ENCODE results near the gene FA2H.
"Not testable (repeated sequence)": the region's sequence is repeated elsewhere in the genome, so short reads cannot be mapped to it uniquely, and the experiment has no call there.

The FA2H gene

GRCh38 chr16:74774223-74775139 lies at the start of gene FA2H:
FA2H (minus strand) TSS chr16:74774820; CDS start chr16:74774755, 65 bp downstream.
- ChIA-PET POLR2A (ENCODE audit: low non-redundant PET) (no interaction called here), CTCF (interaction anchor here (0.7 to 1.6 kb wide), 9 partner anchors 9 to 459 kb away, joined by 3 to 9 read pairs (median 4); no protein-coding TSS in a partner anchor)
- peak; percentile 98 for DNase-seq (ENCODE audit: low spot score)
- no peak within 1 kb of the TSS for H3K27ac ChIP-seq
- TF ChIP-seq CTCF (conservative IDR thresholded peaks at IDR 0.05; ENCODE audit: low read depth) = peak; percentile 49; the same call in 1 of the 2 replicates

DNA sequence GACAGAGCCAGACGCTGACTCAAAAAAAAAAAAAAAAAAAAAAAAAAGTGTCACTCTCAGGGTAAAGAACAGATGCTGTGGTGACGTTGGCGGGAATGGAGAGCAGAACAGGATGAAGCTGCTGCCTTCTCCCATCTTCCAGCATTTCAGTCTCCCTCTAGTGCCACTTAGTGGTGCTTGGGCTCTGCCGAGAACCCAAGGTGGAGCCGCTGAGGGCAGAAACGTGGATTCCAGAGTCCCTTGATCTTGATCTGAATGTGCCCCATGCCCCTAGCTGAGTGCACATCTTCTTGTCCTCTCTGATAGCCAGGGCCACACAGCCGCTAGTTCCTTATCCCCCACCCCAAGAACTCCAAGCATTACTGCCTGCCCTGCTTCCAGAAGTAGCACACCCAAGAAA lies 43.2 kb upstream of the FA2H start:
- H3K27ac ChIP-seq = no peak overlapping the region
- TF ChIP-seq CTCF (conservative IDR thresholded peaks at IDR 0.05; ENCODE audit: low read depth) = no peak
- ChIA-PET POLR2A (ENCODE audit: low non-redundant PET) (no interaction called here), CTCF (interaction anchor here (0.6 to 7.6 kb wide), 2 partner anchors 45 to 1580 kb away, joined by 7 to 69 read pairs; no protein-coding TSS in a partner anchor)
- no peak for DNase-seq (ENCODE audit: low spot score)

DNA sequence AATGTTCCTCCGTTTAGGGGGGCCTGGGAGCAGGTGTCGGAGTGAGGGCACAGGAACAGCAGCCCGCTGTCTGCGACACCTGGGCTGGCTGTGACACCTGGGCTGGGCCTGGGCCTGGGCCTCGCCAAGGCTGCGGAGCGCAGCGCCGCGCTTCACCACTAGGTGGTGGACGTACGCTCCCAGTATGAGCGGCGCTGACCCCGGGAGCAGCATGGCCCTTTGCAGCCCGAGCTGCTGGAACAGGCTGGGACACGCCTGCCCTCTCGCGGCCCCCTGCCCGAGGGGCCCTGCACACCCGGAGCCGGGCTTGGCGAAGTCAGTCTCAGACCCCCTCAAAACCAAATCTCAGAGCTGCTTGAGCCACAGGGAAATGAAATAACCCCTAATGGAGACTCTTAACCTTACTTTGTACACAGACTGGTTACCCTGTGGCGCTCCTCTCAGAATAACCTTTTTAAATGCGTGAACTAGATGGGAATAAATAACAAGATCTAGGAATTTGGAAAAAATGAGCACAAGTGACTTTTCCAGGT lies 38.6 kb upstream of the FA2H start:
- DNase-seq (ENCODE audit: low spot score) = peak; percentile 76
- POLR2A ChIA-PET (ENCODE audit: low non-redundant PET) = no interaction called here
- H3K27ac ChIP-seq = no peak overlapping the region
- CTCF ChIA-PET = interaction anchor here (0.5 to 7.6 kb wide), 20 partner anchors 8 to 382 kb away, joined by 3 to 69 read pairs (median 4); partner anchors contain the start of gene MLKL
- TF ChIP-seq CTCF (conservative IDR thresholded peaks at IDR 0.05; ENCODE audit: low read depth) = peak; percentile 97

- POLR2A ChIA-PET (ENCODE audit: low non-redundant PET) = no interaction called here
Observed at GRCh38 chr16:74811911-74812310, 37.3 kb upstream of the FA2H start.

GRCh38 chr16:74811216-74811615 lies 36.6 kb upstream of the FA2H start:
- DNase-seq (ENCODE audit: low spot score); H3K27ac ChIP-seq; POLR2A ChIA-PET (ENCODE audit: low non-redundant PET): not testable (repeated sequence)
- CTCF ChIA-PET = interaction anchor here (1.3 kb wide), 1 partner anchor 52 kb away, joined by 9 read pairs; no protein-coding TSS in a partner anchor

More at GRCh38 chr16:74811911-74812310, 37.3 kb upstream of the FA2H start:
- TF ChIP-seq CTCF (conservative IDR thresholded peaks at IDR 0.05; ENCODE audit: low read depth) = no peak
- CTCF ChIA-PET = interaction anchor here (1.3 to 7.6 kb wide), 2 partner anchors 9 to 51 kb away, joined by 3 to 69 read pairs; no protein-coding TSS in a partner anchor
- H3K27ac ChIP-seq = no peak overlapping the region
- no peak for DNase-seq (ENCODE audit: low spot score)

DNA sequence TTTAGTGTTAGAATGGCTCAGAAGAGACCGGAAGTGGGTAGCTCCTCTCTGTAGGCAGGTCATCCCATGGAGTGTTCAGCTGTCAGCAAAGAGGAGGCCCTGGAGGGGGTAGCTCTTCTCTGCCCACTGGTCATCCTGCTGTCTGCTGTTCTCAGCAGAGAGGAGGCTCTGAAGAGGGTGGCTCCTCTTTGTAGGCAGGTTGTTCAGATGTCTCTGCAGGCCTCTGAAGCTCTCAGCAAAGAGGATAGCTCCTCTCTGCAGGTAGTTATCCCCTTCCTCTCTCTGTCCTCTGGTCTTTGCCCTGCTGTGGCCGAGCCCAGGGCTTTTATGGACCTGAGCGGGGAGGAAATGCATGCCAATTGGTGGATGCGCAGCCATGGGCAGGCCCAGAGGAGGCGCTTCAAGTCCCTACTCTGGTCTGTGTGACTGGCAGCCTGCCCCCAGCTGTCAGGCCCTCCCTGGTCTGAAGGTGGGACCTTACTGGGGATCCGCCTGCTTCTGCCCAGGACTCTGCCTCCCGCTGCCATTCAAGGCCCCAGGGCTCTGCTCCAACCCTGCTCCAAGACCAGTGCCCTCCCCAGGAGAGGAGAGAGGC lies 32.5 kb upstream of the FA2H start:
- no peak for DNase-seq (ENCODE audit: low spot score)
- ChIA-PET POLR2A (ENCODE audit: low non-redundant PET) (no interaction called here), CTCF (interaction anchor here (0.6 to 1.4 kb wide), 3 partner anchors 56 to 291 kb away, joined by 3 to 4 read pairs (median 3); no protein-coding TSS in a partner anchor)
- no peak overlapping the region for H3K27ac ChIP-seq
- no peak for TF ChIP-seq CTCF (conservative IDR thresholded peaks at IDR 0.05; ENCODE audit: low read depth)
